Astrocyte (in vitro differentiated cells and primary cell): ENCODE data around the gene AP2M1. TPM values are rescaled to one million over a fixed set of nuclear protein-coding genes. Genes with fewer than 3 reads are reported as not detected.

ENCODE experiments used
- DNase-seq: peaks from one replicate; pipeline ENCODE4 v3.0.0-alpha.2; 2010; ENCODE audit warnings: low read depth
- FAIRE-seq: peaks from 2 replicates; lab custom pipeline; 2011; peaks lifted over from hg19 to GRCh38; lab: Jason Lieb, UNC
- H2AFZ ChIP-seq: 2 replicates; pipeline ENCODE4 v1.6.0; 2012; ENCODE audit warnings: low read depth, low read length, inconsistent platforms
- H3K27ac ChIP-seq: 2 replicates; pipeline ENCODE4 v1.5.1; 2011; ENCODE audit warnings: low read depth, low read length, inconsistent platforms
- H3K27me3 ChIP-seq: 2 replicates; pipeline ENCODE4 v1.6.0; 2011; ENCODE audit warnings: low read length, inconsistent platforms; ENCODE audit not compliant: insufficient read depth
- H3K36me3 ChIP-seq: 2 replicates; pipeline ENCODE4 v1.5.1; 2011; ENCODE audit warnings: low read length, inconsistent platforms; ENCODE audit not compliant: insufficient read depth
- H3K4me1 ChIP-seq: 2 replicates; pipeline ENCODE4 v1.5.1; 2011; ENCODE audit warnings: low read length, inconsistent platforms; ENCODE audit not compliant: insufficient read depth
- H3K4me2 ChIP-seq: 2 replicates; pipeline ENCODE4 v1.6.0; 2012; ENCODE audit warnings: low read length, inconsistent platforms
- H3K4me3 ChIP-seq: 2 replicates; pipeline ENCODE4 v1.5.1; 2011; ENCODE audit warnings: low read depth, mild to moderate bottlenecking, low read length, inconsistent platforms; ENCODE audit not compliant: insufficient read depth
- H3K79me2 ChIP-seq: 2 replicates; pipeline ENCODE4 v1.6.0; 2012; ENCODE audit warnings: mild to moderate bottlenecking, low read length, inconsistent platforms; ENCODE audit not compliant: insufficient read depth
- H3K9ac ChIP-seq: 2 replicates; pipeline ENCODE4 v1.6.0; 2012; ENCODE audit warnings: mild to moderate bottlenecking, low read length, inconsistent platforms
- H3K9me3 ChIP-seq: 2 replicates; pipeline ENCODE4 v1.5.1; 2012; ENCODE audit warnings: low read depth, mild to moderate bottlenecking, low read length, inconsistent platforms; ENCODE audit not compliant: insufficient read depth
- H4K20me1 ChIP-seq: 2 replicates; pipeline ENCODE4 v1.6.0; 2012; ENCODE audit warnings: low read length, inconsistent platforms; ENCODE audit not compliant: insufficient read depth
- H3K27ac Mint-ChIP-seq: one replicate; pipeline ENCODE4 v1.8.0; 2021; ENCODE audit warnings: mild to moderate bottlenecking, mixed read lengths; ENCODE audit not compliant: unreplicated experiment
- H3K27me3 Mint-ChIP-seq: one replicate; pipeline ENCODE4 v1.8.0; 2021; ENCODE audit warnings: low read depth, mixed read lengths; ENCODE audit not compliant: unreplicated experiment
- H3K36me3 Mint-ChIP-seq: one replicate; pipeline ENCODE4 v1.8.0; 2021; ENCODE audit warnings: low read depth, mixed read lengths; ENCODE audit not compliant: unreplicated experiment
- H3K4me1 Mint-ChIP-seq: one replicate; pipeline ENCODE4 v1.8.0; 2021; ENCODE audit warnings: low read depth, mixed read lengths; ENCODE audit not compliant: unreplicated experiment
- H3K4me3 Mint-ChIP-seq: one replicate; pipeline ENCODE4 v1.8.0; 2021; ENCODE audit warnings: mild to moderate bottlenecking, moderate library complexity, mixed read lengths; ENCODE audit not compliant: unreplicated experiment
- H3K9me3 Mint-ChIP-seq: one replicate; pipeline ENCODE4 v1.8.0; 2021; ENCODE audit warnings: mild to moderate bottlenecking, mixed read lengths; ENCODE audit not compliant: unreplicated experiment
- EZH2 ChIP-seq: IDR thresholded peaks from 2 replicates; pipeline ENCODE4 v1.6.1; 2012; ENCODE audit warnings: mild to moderate bottlenecking, low read length, inconsistent platforms; ENCODE audit not compliant: insufficient read depth
- total RNA-seq: library from RNA; stranded (reverse); gene quantifications from 2 replicates; pipeline ENCODE4 v1.2.1, GENCODE V29; 2021
- TF ChIP-seq, protein P1 (sequence below): IDR thresholded peaks from 2 replicates; pipeline ENCODE4 v1.5.1; 2011; ENCODE audit warnings: low read depth, mild to moderate bottlenecking, inconsistent platforms, low read length, moderate library complexity; ENCODE audit not compliant: insufficient read depth

The AP2M1 gene
- total RNA-seq, 1 donor from 2014 or later, result 603 TPM

DNA sequence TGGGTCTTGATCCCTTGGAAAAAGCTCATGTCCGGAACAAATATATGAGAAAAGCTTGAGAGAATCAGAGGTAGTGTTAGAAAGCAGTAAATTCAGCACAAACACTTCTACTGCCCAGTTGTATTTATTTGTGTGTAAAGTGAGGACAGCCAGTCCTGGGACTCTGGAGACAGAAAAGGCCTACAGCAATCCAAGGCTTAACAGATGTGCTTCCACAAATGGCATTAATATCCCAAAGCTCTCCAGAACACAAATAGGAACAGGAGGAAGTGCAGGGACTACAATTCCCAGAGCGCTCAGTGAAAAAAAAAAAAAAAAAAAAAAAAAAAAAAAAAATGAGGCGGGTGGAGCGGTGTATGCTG is 390 bp upstream of the AP2M1 start:
- no peak for TF ChIP-seq EZH2
- TF ChIP-seq, protein P1, sequence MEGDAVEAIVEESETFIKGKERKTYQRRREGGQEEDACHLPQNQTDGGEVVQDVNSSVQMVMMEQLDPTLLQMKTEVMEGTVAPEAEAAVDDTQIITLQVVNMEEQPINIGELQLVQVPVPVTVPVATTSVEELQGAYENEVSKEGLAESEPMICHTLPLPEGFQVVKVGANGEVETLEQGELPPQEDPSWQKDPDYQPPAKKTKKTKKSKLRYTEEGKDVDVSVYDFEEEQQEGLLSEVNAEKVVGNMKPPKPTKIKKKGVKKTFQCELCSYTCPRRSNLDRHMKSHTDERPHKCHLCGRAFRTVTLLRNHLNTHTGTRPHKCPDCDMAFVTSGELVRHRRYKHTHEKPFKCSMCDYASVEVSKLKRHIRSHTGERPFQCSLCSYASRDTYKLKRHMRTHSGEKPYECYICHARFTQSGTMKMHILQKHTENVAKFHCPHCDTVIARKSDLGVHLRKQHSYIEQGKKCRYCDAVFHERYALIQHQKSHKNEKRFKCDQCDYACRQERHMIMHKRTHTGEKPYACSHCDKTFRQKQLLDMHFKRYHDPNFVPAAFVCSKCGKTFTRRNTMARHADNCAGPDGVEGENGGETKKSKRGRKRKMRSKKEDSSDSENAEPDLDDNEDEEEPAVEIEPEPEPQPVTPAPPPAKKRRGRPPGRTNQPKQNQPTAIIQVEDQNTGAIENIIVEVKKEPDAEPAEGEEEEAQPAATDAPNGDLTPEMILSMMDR, result no peak

DNA sequence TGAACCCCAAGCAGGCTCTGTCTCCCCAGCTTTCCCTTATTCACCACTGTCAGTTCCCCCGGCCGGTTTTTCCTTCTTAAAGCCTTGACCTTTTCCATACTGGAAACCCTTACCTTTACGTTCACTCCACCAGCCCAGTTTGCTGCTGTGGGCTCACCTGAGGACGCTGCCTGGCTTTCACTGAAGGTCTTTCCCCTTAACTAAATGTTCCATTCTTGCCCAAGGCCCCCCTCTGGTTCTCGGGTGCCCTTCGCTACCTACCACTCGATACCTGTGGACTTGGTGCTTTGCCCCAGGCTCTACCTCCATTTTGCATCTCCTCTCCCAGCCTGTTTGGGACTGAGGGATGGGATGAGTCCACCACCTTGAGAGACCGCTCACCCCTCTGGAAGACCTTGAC is 851 bp downstream of the AP2M1 start:
- DNase-seq (no peak), FAIRE-seq (no peak)
- peak overlapping the region; percentile 76 for H3K4me3 ChIP-seq
- H3K27ac ChIP-seq, result peak overlapping the region; percentile 92
- no peak for TF ChIP-seq EZH2
- TF ChIP-seq, protein P1, result no peak
- H4K20me1 ChIP-seq, result peaks cover 67% of the 10 kb centered on the region
- Mint-ChIP-seq H3K27me3 (no peaks in the 10 kb centered on the region), H3K4me1 (peaks cover 64% of the 10 kb centered on the region), H3K27ac (peak overlapping the region; percentile 98), H3K9me3 (no peaks in the 10 kb centered on the region), H3K4me3 (peak overlapping the region; percentile 97), H3K36me3 (peaks cover 29% of the 10 kb centered on the region)
- H2AFZ ChIP-seq, result no peak overlapping the region
- peak overlapping the region; percentile 94 for H3K4me2 ChIP-seq
- peaks cover 57% of the 10 kb centered on the region for H3K4me1 ChIP-seq
- peaks cover 36% of the 10 kb centered on the region for H3K36me3 ChIP-seq
- no peaks in the 10 kb centered on the region for H3K27me3 ChIP-seq
- peaks cover 58% of the 10 kb centered on the region for H3K79me2 ChIP-seq
- H3K9ac ChIP-seq, result peak overlapping the region; percentile 98
- H3K9me3 ChIP-seq, result no peaks in the 10 kb centered on the region

More for the DNA sequence above, 390 bp upstream of the AP2M1 start:
- H3K4me3 ChIP-seq, result no peak overlapping the region
- H3K9me3 Mint-ChIP-seq, result no peaks in the 10 kb centered on the region
- H3K27ac ChIP-seq, result no peak overlapping the region
- DNase-seq (no peak), FAIRE-seq (no peak)
- peaks cover 28% of the 10 kb centered on the region for H3K36me3 ChIP-seq
- H3K9ac ChIP-seq, result no peak overlapping the region
- H4K20me1 ChIP-seq, result peaks cover 56% of the 10 kb centered on the region
- peaks cover 45% of the 10 kb centered on the region for H3K79me2 ChIP-seq
- H3K36me3 Mint-ChIP-seq, result peaks cover 26% of the 10 kb centered on the region
- peaks cover 51% of the 10 kb centered on the region for H3K4me1 ChIP-seq
- H3K27me3 ChIP-seq, result no peaks in the 10 kb centered on the region
- no peaks in the 10 kb centered on the region for H3K9me3 ChIP-seq
- H3K4me1 Mint-ChIP-seq, result peaks cover 53% of the 10 kb centered on the region
- H3K27me3 Mint-ChIP-seq, result no peaks in the 10 kb centered on the region
- no peak overlapping the region for H2AFZ ChIP-seq
- peak overlapping the region; percentile 97 for H3K4me3 Mint-ChIP-seq
- H3K4me2 ChIP-seq, result no peak overlapping the region
- peak overlapping the region; percentile 70 for H3K27ac Mint-ChIP-seq

DNA sequence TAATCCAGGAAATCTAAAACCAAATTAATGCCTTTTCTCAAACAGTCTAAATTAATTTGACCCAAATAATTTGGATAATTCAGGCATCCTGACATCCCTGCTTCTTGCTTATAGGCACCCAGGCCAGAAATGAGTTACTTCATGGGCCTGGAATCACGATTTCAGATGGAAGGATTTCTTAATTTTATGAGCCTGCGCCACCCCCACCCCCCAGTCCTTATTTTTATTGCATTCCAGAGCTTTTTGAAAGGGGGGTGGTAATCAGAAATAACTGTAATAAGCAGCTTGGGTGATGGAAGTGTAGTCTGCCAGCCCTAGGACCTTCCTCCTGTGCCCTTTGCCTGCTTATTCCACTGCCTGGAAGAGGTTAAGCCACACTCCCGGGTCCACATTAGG is 1.3 kb downstream of the AP2M1 start:
- peaks cover 38% of the 10 kb centered on the region for H3K36me3 ChIP-seq

More for the DNA sequence above, 1.3 kb downstream of the AP2M1 start:
- no peaks in the 10 kb centered on the region for H3K27me3 Mint-ChIP-seq
- Histone ChIP-seq H3K9ac (peak overlapping the region; percentile 98), H2AFZ (no peak overlapping the region), H3K4me2 (peak overlapping the region; percentile 94), H3K4me1 (peaks cover 57% of the 10 kb centered on the region), H3K9me3 (no peaks in the 10 kb centered on the region), H3K27ac (peak overlapping the region; percentile 92), H4K20me1 (peaks cover 70% of the 10 kb centered on the region), H3K27me3 (no peaks in the 10 kb centered on the region), H3K79me2 (peaks cover 63% of the 10 kb centered on the region), H3K4me3 (peak overlapping the region; percentile 76)
- H3K36me3 Mint-ChIP-seq, result peaks cover 30% of the 10 kb centered on the region
- FAIRE-seq, result no peak
- no peaks in the 10 kb centered on the region for H3K9me3 Mint-ChIP-seq
- peak overlapping the region; percentile 98 for H3K27ac Mint-ChIP-seq
- TF ChIP-seq EZH2, result no peak
- TF ChIP-seq, protein P1, result no peak
- H3K4me1 Mint-ChIP-seq, result peaks cover 63% of the 10 kb centered on the region
- no peak for DNase-seq
- peak overlapping the region; percentile 97 for H3K4me3 Mint-ChIP-seq
